Measurements from ENCODE around the gene ZNF33B. TPM values are rescaled to one million over a fixed set of nuclear protein-coding genes. Genes with fewer than 3 reads are reported as not detected.

ZNF33B gene
- polyA plus RNA-seq, 1 experiment: 6.1 TPM

DNA sequence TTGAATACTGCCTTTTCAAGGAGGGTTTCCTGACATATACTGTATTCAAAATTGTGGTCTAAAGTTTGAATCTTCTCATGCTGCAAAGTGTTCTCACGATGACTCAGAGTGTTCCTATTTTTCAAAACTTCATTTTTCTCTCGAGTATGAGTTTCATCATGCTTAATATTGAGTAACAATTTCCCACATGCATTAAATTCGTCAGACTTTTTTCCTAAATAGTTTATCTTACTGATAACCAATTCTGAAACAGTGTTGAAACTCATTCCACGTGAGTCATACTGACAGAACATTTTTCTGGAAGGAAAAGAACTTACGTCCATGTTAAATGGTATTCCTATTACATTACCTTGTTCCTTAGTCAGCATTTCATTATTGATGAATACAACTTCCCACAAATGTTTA is 44.1 kb downstream of the ZNF33B start:
- peak; percentile 10 for DNase-seq (ENCODE audit: low read depth, low spot score)
- H3K9me3 ChIP-seq (ENCODE audit: control insufficient read depth, insufficient read depth, low read length): peaks cover 4% of the 10 kb centered on the region; the same call in 1 of the 2 replicates
- TF ChIP-seq, protein P1, sequence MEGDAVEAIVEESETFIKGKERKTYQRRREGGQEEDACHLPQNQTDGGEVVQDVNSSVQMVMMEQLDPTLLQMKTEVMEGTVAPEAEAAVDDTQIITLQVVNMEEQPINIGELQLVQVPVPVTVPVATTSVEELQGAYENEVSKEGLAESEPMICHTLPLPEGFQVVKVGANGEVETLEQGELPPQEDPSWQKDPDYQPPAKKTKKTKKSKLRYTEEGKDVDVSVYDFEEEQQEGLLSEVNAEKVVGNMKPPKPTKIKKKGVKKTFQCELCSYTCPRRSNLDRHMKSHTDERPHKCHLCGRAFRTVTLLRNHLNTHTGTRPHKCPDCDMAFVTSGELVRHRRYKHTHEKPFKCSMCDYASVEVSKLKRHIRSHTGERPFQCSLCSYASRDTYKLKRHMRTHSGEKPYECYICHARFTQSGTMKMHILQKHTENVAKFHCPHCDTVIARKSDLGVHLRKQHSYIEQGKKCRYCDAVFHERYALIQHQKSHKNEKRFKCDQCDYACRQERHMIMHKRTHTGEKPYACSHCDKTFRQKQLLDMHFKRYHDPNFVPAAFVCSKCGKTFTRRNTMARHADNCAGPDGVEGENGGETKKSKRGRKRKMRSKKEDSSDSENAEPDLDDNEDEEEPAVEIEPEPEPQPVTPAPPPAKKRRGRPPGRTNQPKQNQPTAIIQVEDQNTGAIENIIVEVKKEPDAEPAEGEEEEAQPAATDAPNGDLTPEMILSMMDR (IDR thresholded peaks at IDR 0.05; ENCODE audit: low read depth, low read length): no peak
- H3K27ac ChIP-seq (ENCODE audit: low read depth, low read length): no peak overlapping the region
- ChIA-PET CTCF (no interaction called here), POLR2A (no interaction called here)
- H3K27me3 ChIP-seq (ENCODE audit: control insufficient read depth, insufficient read depth, low read length): no peaks in the 10 kb centered on the region
- no peak overlapping the region for H3K4me3 ChIP-seq (ENCODE audit: low read depth, low read length)

DNA sequence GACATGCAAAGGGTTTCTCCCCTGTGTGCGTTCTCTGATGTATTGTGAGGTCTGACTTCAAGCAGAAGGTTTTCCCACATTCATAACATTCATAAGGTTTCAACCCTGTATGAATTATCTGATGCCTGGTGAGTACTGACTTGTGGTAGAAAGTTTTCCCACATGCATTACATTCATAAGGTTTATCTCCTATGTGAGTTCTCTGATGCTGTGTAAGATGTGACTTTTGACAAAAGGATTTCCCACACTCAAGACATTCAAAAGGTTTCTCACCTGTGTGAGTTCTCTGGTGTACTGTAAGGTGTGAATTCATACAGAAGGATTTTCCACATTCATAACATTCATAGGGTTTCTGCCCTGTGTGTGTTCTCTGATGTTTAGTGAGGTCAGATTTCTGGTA is 45.1 kb downstream of the ZNF33B start:
- CTCF ChIA-PET: no interaction called here

DNA sequence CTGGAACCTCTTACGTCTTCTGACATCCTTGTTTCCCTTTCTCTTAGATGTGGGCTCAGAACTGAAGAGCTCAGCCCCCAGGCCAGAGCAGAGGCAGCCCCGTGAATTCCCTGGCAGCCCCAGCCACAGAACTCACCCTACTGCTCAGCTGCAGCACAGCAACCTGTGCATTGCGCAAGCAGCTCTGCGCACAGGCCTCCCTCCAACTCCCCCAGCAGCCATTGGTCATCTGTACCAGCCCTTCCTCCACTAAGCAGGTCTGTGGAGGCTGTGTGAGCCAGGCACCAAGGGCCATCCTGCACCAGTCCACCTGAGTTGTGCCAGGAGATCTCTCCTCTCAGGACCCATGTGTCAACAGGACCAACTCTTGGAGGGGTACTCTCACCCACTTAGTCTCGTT is 54.5 kb downstream of the ZNF33B start:
- Histone ChIP-seq H3K9me3 (ENCODE audit: control insufficient read depth, insufficient read depth, low read length) (peaks cover 8% of the 10 kb centered on the region; the same call in 1 of the 2 replicates), H3K27ac (ENCODE audit: low read depth, low read length) (no peak overlapping the region), H3K4me3 (ENCODE audit: low read depth, low read length) (no peak overlapping the region), H3K27me3 (ENCODE audit: control insufficient read depth, insufficient read depth, low read length) (no peaks in the 10 kb centered on the region)
- TF ChIP-seq, protein P1 (IDR thresholded peaks at IDR 0.05; ENCODE audit: low read depth, low read length): no peak
- POLR2A ChIA-PET: no interaction called here
- DNase-seq (ENCODE audit: low read depth, low spot score): no peak
- CTCF ChIA-PET: no interaction called here

More for the DNA sequence above, 45.1 kb downstream of the ZNF33B start:
- POLR2A ChIA-PET: no interaction called here
- DNase-seq (ENCODE audit: low read depth, low spot score): no peak
- H3K27ac ChIP-seq (ENCODE audit: low read depth, low read length): no peak overlapping the region
- no peak overlapping the region for H3K4me3 ChIP-seq (ENCODE audit: low read depth, low read length)
- peaks cover 4% of the 10 kb centered on the region; the same call in 1 of the 2 replicates for H3K9me3 ChIP-seq (ENCODE audit: control insufficient read depth, insufficient read depth, low read length)
- TF ChIP-seq, protein P1 (IDR thresholded peaks at IDR 0.05; ENCODE audit: low read depth, low read length): no peak
- H3K27me3 ChIP-seq (ENCODE audit: control insufficient read depth, insufficient read depth, low read length): no peaks in the 10 kb centered on the region

DNA sequence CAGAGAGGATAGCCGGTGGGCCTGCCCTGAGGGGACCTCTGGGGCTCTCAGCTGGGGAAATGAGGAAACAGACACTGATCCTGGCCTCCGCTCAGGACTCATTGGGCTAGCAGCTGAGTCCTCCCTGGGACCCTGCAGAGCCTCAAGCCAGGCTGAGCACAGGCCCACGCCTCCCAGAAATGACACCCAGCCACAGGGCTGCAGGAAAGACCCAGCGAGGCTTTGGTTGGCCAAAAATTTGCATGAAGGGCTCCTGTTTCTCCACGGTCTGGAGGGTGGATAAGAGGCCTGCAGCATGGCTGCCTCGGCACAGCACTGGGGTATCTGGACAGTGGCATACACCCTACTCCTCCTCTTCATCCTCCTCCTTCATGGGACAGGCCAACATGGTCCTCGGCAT is 60.4 kb downstream of the ZNF33B start:
- no peak for DNase-seq (ENCODE audit: low read depth, low spot score)
- Histone ChIP-seq H3K27ac (ENCODE audit: low read depth, low read length) (no peak overlapping the region), H3K27me3 (ENCODE audit: control insufficient read depth, insufficient read depth, low read length) (no peaks in the 10 kb centered on the region), H3K4me3 (ENCODE audit: low read depth, low read length) (no peak overlapping the region), H3K9me3 (ENCODE audit: control insufficient read depth, insufficient read depth, low read length) (no peaks in the 10 kb centered on the region; the same call in 1 of the 2 replicates)
- POLR2A ChIA-PET: no interaction called here
- CTCF ChIA-PET: no interaction called here
- TF ChIP-seq, protein P1 (IDR thresholded peaks at IDR 0.05; ENCODE audit: low read depth, low read length): no peak

DNA sequence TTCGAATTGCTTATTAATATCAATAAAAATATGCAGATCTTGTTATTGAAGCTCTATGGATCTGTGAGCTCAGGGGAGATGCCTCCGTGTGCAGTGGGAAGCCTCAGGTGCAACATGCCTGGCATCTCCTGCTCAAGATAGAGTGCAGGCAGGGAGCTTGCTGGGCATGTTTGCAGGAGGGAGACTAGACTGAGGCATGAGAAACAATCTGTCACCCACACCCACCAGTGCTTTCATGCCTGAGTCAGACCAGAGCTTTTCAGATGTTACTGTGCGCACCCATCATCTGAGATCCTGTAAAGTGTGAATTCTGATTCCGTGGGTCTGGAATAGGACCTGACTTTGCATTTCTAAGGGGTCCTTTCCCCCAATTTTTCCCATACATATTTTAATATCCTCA is 62.0 kb downstream of the ZNF33B start:
- DNase-seq (ENCODE audit: low read depth, low spot score): no peak
- Histone ChIP-seq H3K27ac (ENCODE audit: low read depth, low read length) (no peak overlapping the region), H3K9me3 (ENCODE audit: control insufficient read depth, insufficient read depth, low read length) (no peaks in the 10 kb centered on the region), H3K4me3 (ENCODE audit: low read depth, low read length) (no peak overlapping the region), H3K27me3 (ENCODE audit: control insufficient read depth, insufficient read depth, low read length) (no peaks in the 10 kb centered on the region)
- POLR2A ChIA-PET: interaction anchor here (0.7 kb wide), 1 partner anchor 1954 kb away, joined by 5 read pairs; no protein-coding TSS in a partner anchor
- TF ChIP-seq, protein P1 (IDR thresholded peaks at IDR 0.05; ENCODE audit: low read depth, low read length): no peak
- CTCF ChIA-PET: no interaction called here
